GM19193 (cell line): ENCODE results near the gene CYP4F2.

Source experiments
- POLR2A ChIP-seq: IDR thresholded peaks from 4 replicates; pipeline ENCODE4 v1.6.1; 2011; ENCODE audit not compliant: insufficient read depth, insufficient read length; ENCODE audit errors: extremely low read depth

CYP4F2 gene

GRCh38 chr19:15866636-15867035 is 31.2 kb downstream of the CYP4F2 start:
- no peak for TF ChIP-seq POLR2A

DNA sequence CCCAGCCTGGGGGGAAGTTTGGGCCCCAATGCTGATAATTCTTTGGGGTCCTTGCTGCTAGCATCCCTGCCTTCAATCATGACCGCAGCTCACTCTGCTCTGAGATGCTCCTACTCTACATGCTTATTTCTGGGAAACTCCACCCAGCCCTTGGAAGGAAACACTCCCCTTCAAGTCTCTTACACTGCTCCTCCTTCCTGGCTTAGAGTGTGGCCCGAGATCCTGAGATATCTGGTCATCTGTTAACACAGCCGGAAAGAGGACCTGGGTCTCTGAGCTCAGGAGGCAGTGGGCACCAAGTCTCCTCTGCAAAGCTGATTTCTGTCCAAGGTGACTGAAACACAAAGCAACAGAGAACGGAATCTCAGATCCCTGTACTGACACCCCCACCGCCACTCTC is 33.0 kb downstream of the CYP4F2 start:
- no peak for TF ChIP-seq POLR2A

DNA sequence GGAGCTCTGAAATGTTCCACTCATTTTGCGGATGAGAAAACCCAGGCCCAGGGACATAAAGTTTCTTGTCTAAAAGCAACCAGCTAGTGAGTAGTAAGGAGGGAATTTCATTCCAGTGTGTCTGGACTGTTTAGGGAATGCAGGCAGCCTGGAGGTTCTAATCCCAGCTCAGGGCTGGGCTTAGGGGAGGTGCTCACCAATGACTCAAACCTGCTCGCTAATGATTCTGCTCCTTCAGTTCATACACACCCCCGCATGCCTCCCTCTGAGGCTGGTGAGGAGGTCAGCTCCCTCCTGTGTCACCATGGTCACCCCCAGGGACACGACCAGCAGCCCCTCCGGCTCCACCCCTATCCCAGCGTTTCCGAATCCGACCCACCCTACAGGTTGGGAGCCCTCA is 34.6 kb downstream of the CYP4F2 start:
- no peak for TF ChIP-seq POLR2A

DNA sequence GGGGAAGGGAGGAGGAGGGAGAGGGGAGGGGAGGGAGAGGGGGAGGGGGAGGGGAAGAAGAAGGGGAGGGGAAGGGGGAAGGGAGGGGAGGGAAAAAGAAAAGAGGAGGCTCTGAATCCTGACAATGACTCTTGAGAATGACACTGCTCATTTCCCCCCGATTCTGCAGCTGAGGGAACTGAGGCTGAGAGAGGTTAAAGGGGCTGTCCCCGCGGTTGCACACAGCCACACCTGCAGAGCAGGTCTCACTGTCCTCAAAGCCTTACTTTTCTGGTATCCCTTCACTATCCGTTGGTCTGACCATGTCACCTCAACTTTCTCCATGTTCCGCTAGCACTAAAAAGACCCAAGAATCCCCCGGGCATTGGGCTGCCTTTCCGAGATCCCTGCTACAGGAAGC is 35.4 kb downstream of the CYP4F2 start:
- no peak for TF ChIP-seq POLR2A

DNA sequence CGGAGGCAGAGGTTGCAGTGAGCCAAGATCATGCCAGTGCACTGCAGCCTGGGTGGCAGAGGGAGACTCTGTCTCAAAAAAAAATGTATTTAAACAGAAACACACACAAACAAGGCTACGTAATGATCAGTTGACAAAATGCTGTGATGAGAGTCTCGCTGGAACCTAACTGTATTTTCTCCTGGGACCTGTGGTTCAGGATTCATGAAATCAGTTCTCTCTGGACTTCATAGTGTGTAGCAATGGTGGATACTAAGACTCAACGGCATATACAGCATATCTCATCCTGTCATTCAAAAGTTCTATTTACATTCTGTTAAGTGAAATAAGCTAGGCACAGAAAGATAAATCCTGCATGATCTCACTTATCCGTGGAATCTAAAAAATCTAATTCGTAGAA is 37.4 kb downstream of the CYP4F2 start:
- no peak for TF ChIP-seq POLR2A

GRCh38 chr19:15859187-15859586 is 38.7 kb downstream of the CYP4F2 start:
- TF ChIP-seq POLR2A = no peak

DNA sequence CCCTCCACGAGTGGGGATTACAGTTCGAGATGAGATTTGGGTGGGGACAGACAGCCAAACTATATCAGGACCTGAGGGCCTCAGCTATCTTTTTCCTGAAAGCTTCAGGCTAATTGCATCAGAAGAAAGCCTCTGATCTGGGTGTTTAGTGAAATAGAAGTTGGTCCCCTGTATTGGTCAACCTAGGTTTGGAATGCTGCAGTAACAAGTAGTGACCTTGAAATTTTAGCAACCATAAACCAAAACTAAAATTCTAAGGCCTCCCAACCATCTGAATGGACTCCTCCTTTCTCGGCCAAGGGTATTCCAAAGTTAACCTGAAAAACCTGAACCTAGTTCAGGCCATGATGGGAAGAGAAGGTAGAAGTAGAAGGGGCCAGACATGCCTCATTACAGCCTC is 47.5 kb downstream of the CYP4F2 start:
- no peak for TF ChIP-seq POLR2A

DNA sequence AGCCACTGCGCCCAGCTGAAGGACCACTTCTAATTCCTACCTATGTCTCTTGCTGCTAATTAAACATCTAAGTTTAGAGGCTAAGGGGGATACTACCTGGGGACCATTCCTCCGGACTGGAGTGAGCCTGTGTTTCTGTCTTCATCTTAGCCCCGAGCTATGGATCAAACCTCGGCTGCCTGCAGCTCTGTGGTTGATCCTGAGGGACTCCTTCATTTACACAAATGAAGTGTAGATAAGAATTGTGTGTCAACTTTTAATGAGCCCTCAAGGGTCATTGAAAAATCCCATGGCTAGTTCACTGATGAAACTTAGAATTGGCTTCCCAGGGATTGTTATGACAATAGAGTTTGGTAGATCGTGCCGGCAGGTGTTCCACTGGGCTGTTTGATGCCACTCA is 51.0 kb downstream of the CYP4F2 start:
- no peak for TF ChIP-seq POLR2A

DNA sequence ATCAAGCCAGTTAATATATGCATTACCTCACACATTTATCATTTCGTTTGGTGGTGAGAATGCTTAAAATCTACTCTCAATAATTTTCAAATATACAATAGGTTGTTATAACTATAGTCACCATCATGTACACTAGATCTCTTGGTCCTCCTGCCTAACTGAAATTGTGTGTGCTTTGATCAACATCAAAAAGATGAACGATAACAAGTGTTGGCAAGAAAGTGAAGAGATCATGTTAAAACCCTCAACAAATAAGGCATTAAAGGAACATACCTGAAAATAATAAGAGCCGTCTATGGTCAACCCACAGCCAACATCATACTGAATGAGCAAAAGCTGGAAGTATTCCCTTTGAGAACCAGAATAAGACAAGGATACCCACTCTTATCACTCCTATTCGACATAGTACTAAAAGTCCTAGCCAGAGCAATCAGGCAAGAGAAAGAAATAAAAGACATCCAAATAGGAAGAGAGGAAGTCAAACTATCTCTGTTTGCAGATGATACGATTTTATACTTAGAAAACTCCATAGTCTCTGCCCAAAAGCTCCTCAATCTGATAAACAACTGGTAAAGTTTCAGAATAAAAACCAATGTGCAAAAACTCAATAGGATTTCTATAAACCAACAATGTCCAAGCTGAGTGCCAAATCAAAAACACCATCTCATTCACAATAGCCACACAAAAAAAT is 54.5 kb downstream of the CYP4F2 start:
- no peak for TF ChIP-seq POLR2A

GRCh38 chr19:15841875-15842569 is 55.9 kb downstream of the CYP4F2 start:
- no peak for TF ChIP-seq POLR2A

GRCh38 chr19:15840833-15841232 is 57.0 kb downstream of the CYP4F2 start:
- TF ChIP-seq POLR2A = no peak

GRCh38 chr19:15838351-15838750 is 59.5 kb downstream of the CYP4F2 start:
- no peak for TF ChIP-seq POLR2A

DNA sequence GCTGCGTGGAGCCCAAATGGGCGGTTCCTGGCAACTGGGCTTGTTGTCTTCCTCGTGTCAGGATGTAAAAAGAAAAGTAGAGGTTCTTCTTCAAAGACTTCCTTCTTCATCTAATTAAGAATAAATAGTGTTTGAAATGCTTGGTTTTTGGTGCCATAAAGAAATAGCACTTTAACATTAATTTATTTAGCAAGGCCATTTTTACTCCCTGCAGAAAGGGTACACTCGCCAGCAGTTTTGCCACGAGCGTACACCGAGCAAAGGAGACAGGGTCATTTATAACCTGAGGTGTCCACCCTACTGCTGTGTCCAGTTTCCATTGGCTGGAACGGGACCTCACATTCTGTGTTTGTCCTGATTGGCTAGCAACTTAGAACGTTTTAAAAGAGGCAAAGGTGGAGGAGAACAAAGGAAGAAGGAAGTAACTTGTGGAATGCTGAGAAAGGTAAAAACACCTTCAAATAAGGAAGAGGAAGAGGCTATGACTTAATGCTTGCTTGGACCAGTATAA is 60.6 kb downstream of the CYP4F2 start:
- TF ChIP-seq POLR2A = no peak

DNA sequence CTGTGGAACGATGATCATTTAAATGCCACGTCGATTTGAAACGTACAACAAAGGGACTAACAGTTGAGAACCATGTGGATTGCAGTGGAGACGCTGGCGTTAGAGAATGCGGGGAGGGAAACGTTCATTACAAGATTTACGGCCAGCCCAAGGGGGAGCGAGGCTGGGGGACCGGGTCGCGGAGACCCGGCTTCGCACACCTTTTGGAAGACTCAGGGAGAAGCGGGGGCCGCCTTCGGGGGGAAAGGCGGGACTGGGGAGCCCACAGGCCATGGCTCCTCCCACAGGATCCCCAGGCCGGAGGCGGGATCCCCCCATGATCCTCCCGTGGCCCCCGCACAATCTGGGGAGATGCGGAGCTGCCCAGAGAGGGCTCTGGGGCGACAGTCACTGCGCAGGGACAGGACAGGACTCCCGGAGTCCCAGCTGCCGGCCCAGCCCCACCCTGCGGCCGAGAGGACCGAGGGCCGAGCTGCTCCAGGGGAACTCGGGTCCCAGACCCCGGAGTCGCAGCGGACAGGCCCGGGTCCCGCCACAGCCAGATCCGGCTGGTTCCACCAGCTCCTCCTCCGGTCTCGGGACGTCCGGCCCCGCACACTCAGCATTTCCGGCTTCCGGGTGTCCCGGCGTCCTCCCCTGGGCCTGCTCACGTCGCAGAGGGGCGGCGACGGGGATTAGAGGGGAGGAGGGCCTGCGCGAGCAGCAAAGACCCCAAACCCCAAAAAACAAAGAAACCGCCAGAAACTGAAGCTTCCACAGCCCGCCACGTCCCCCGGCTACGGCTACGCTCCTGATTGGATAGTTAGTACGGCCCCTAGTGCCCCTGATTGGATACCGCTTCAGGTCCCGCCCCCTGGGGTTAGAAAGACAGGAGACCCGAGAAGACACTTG is 61.3 kb downstream of the CYP4F2 start:
- TF ChIP-seq POLR2A = peak; percentile 94

GRCh38 chr19:15831626-15832025 is 66.2 kb downstream of the CYP4F2 start:
- no peak for TF ChIP-seq POLR2A
